ENCODE results near the gene INPP5D.
"Not testable (repeated sequence)": the region's sequence is repeated elsewhere in the genome, so short reads cannot be mapped to it uniquely, and the experiment has no call there.

INPP5D gene

GRCh38 chr2:233032551-233033320 is 27.4 kb upstream of the INPP5D start, which contains the start of gene NEU2:
Gene NEU2 (plus strand): TSS chr2:233032672. CDS start chr2:233032672, 0 bp downstream.
- no peak for DNase-seq

GRCh38 chr2:233033672-233034071 is 26.5 kb upstream of the INPP5D start:
- no peak for DNase-seq

GRCh38 chr2:233034091-233034882 is 25.9 kb upstream of the INPP5D start:
- DNase-seq: no peak

GRCh38 chr2:233035426-233036161 is 24.5 kb upstream of the INPP5D start:
- DNase-seq: no peak

GRCh38 chr2:233036162-233036838 is 23.8 kb upstream of the INPP5D start:
- DNase-seq: no peak

GRCh38 chr2:233037078-233037477 is 23.1 kb upstream of the INPP5D start:
- DNase-seq: no peak

GRCh38 chr2:233039212-233039845 is 20.8 kb upstream of the INPP5D start:
- DNase-seq: no peak

DNA sequence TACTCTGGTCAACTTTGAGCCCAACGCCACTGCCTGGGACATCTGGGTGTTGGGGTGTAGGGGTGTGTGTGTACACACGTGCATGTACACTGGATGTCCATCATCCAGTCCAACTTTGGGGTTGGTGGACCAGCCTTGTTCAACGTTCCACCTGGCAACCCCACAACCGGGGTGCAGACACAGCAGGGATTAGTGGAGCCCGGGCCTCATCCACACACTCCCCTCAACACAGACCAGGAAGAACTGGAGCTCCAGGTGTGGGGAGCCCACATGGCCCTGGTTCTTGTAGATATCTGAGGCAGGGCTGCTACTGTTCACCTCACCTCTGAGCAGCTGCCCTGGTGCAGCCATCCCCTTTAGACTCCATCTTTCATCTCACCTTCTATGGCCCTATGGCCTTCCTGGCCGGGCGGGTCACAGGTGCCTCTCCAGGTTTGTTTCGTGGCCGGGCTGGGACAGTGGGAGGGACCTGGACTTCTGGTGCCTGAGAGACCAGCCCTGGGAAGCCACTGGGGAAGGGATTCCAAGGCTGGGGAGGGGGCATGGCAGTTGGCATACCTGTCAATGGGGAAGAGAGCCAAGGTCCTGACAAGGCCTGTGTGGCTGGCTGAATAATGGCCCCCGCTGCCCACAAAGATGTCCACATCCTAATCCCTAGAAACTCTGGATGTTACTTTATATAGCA is 20.2 kb upstream of the INPP5D start:
- no peak for DNase-seq

GRCh38 chr2:233040571-233040970 is 19.6 kb upstream of the INPP5D start:
- no peak for DNase-seq

DNA sequence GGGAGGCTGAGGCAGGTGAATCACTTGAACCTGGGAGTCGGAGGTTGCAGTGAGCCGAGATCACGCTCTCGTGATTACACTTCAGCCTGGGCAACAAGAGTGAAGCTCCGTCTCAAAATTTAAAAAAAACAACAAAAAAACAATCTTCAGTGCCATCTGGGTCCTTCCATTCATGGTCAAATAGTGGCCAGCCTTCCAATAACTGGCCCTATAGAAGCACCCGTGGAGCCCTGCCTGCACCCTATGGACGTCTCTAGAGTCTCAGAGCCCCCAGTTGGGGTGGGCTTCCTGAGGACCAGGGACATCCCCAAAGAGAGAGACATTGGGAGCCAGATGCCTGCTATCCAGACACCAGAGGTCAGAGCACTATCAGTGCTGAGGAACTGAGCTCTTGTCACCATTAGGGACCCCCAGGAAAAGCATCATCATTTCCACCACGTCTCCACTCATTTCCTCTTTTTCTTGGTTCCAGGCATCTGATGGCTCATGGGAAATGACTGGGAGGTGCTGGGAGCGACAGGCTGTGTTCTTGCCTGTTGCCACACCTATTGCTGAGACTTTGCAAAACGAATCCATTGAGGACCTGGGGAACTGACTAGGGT is 18.3 kb upstream of the INPP5D start:
- no peak for DNase-seq

- DNase-seq: no peak
These were observed 17.6 kb upstream of the INPP5D start for GRCh38 chr2:233042549-233042948.

DNA sequence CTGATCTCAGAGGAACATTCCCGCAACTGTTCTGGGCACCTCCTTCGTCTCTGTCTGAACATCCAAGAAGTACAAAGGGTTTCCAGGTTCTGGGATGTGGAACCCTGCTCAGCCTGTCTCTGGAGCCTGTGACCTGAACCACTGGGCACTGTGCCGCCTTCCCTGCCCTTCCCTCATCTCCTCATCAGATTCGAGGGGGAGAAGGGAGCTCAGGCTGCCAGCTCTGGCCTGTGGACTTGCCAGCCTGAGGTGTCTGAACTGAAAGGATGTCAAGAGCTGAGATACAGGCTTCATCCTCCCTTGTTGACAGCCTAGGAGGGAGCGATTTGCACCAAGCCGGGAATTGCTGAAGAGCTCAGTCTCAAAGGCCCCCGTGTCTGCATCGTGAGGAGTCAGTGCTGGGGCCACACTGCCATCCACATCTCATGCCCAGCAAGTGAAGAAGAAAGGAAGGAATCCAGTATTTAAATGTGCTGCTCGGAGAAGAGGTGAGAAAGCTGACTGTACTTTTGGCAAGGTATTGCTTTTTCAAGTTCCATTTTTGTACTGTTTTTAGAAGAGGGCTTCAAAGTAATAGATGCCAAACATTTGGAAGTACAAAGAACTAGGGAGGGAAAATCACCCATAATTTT is 15.1 kb upstream of the INPP5D start:
- DNase-seq: no peak

- DNase-seq: no peak
These were observed 12.9 kb upstream of the INPP5D start for GRCh38 chr2:233047206-233047605.

DNA sequence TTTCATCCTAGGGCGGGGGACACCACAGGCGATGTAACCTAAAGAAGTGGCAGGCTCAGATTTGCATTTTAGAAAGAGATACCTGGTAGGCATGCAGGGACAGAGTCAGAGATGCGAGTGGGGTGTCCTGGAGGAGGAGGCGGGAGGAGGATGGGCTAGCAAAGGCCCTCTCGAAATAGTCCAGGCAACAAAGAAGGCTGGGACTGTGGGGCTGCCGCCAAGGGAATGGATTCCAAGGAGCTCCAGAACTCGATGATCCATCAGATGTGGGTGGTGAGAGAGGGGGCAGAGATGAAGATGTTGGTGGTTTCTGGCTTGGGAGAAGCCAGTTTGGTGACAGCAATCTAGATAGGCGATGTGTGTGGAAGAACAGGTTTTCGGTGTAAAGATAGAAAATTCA is 12.5 kb upstream of the INPP5D start:
- no peak for DNase-seq

GRCh38 chr2:233048569-233049193 is 11.5 kb upstream of the INPP5D start:
- DNase-seq: no peak

DNA sequence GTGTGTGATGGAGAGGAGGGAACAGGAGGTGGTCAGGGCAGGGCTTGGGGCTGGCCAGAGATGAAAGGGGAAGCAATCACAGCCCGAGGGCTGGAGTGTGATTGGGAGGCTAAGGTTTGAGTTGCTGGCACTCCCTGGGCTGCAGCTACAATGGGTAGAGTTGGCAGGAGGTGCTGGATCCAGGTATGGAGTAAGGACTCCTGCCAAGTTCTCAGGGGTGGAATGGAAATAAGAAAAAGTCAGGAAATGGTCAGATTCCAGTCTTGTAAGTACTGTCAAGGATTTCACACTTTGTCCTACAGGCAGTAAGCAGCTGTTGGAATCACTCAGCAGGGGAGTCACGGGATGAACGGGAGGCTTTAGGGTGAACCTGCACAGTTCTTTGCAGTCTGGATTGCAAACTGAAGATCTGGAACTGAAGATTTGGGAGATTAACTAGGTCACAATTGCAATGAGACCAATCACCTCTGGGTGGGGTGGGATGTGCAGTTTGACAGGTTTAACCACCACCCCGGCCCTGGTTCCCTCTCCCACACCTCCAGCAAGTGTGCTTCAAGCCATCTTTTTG is 10.9 kb upstream of the INPP5D start:
- DNase-seq: no peak

- DNase-seq: no peak
These were observed 8.6 kb upstream of the INPP5D start for GRCh38 chr2:233051241-233052149.

GRCh38 chr2:233052517-233052916 is 7.6 kb upstream of the INPP5D start:
- DNase-seq: not testable (repeated sequence)

Measured in midbrain (tissue), 1 donor.